Measurements from ENCODE around the gene RGS17.

RGS17 gene

DNA sequence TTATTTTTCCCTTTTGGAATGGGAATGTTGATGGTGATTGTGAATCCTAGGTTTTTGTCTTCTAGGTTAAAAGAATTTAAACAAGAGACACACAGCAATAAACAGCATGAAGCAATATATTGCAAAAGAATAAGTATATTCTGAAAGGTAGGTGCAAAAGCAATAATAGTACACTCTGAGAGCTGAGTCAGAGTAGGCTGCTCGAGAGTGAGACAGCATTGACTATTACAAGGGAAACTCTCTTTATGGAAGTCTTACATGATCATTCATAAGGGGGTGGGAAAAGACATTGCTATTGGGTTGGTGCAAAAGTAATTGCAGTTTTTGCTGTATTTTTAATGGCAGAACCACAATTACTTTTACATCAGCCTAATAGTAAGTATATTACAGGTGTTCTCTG, 173.3 kb downstream of the RGS17 start:
- no peak for DNase-seq (ENCODE audit: low read depth)
- no peak overlapping the region for H3K4me3 ChIP-seq (ENCODE audit: low read depth, low read length)
- TF ChIP-seq, protein P1, sequence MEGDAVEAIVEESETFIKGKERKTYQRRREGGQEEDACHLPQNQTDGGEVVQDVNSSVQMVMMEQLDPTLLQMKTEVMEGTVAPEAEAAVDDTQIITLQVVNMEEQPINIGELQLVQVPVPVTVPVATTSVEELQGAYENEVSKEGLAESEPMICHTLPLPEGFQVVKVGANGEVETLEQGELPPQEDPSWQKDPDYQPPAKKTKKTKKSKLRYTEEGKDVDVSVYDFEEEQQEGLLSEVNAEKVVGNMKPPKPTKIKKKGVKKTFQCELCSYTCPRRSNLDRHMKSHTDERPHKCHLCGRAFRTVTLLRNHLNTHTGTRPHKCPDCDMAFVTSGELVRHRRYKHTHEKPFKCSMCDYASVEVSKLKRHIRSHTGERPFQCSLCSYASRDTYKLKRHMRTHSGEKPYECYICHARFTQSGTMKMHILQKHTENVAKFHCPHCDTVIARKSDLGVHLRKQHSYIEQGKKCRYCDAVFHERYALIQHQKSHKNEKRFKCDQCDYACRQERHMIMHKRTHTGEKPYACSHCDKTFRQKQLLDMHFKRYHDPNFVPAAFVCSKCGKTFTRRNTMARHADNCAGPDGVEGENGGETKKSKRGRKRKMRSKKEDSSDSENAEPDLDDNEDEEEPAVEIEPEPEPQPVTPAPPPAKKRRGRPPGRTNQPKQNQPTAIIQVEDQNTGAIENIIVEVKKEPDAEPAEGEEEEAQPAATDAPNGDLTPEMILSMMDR (IDR thresholded peaks at IDR 0.05; ENCODE audit: control insufficient read depth, extremely low read depth, insufficient read depth): no peak
